Gastroesophageal sphincter (tissue), 3 donors: ENCODE results near the gene PDAP1.

ENCODE experiments used
- EP300 ChIP-seq: sonication (generic); formaldehyde crosslinking; IDR thresholded peaks from one replicate; pipeline ENCODE4 v1.6.1; 2017; ENCODE audit warnings: antibody characterized with exemption, mild to moderate bottlenecking
- POLR2A ChIP-seq, 2 donors: fragments of 450-650 bp; IDR thresholded peaks; one replicate each; pipeline ENCODE4 v1.6.1; 2017; ENCODE audit warnings: antibody characterized with exemption in 2 of 2, mild to moderate bottlenecking in 2 of 2, moderate library complexity in 1 of 2
- POLR2AphosphoS5 ChIP-seq: sonication (generic); formaldehyde crosslinking; IDR thresholded peaks from one replicate; pipeline ENCODE4 v1.6.1; 2017; ENCODE audit warnings: antibody characterized with exemption
- TF ChIP-seq, protein P1 (sequence below), 4 experiments: fragments of 200-600 bp in 2 of 4; fragments of 450-650 bp in 2 of 4; sonication (generic) in 1 of 4; IDR thresholded peaks; one replicate each; pipeline ENCODE4 v1.5.1; 2017 to 2019; ENCODE audit warnings: antibody characterized with exemption in 4 of 4, mild to moderate bottlenecking in 2 of 4, moderate library complexity in 2 of 4

DNA sequence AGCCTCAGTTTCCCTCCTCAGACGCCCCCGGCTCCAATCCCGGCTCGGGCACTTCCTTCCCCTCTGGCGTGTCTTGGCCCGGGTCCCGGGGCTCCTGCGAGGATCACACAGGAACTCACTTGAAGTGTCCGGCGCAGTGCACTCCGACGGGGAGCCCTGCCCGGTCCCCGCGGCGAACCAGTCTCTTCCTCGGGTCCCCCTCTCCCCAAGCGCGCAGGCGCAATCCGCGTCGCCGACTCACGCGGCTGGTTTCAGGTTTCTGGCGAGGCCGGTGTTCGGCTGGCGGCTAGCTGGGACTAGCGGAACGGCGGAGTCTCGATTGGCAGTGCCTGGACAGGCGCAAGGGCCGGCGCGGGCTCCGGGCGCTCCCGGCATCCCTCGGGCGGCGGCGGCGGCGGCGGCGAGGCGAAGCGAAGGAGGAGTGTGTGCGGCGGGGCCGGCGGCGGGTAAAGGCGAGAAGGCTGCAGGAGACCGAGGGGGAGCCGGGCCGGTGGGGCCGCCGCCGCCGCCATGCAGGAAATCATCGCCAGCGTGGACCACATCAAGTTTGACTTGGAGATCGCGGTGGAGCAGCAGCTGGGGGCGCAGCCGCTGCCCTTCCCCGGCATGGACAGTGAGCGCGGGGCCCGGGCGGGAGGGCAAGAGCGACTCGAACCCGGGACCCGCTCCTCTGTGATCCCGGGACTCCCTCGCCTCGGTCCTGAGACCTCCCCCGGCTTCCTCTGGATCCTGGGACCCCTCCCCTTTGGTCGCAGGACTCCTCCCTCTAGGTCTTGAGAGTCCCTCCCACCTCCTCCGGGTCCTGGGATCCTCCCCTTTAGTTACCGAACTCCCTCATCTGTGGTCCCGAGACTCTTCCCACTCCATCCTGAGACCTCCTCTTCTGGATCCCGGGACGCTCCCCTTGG, 30.4 kb upstream of the PDAP1 start, which contains the start of the genes CPSF4 and PTCD1:
- peak; percentile 60 to 70 for TF ChIP-seq POLR2A (IDR thresholded peaks at IDR 0.05)
- peak; percentile 57 for TF ChIP-seq POLR2AphosphoS5
- TF ChIP-seq, protein P1, sequence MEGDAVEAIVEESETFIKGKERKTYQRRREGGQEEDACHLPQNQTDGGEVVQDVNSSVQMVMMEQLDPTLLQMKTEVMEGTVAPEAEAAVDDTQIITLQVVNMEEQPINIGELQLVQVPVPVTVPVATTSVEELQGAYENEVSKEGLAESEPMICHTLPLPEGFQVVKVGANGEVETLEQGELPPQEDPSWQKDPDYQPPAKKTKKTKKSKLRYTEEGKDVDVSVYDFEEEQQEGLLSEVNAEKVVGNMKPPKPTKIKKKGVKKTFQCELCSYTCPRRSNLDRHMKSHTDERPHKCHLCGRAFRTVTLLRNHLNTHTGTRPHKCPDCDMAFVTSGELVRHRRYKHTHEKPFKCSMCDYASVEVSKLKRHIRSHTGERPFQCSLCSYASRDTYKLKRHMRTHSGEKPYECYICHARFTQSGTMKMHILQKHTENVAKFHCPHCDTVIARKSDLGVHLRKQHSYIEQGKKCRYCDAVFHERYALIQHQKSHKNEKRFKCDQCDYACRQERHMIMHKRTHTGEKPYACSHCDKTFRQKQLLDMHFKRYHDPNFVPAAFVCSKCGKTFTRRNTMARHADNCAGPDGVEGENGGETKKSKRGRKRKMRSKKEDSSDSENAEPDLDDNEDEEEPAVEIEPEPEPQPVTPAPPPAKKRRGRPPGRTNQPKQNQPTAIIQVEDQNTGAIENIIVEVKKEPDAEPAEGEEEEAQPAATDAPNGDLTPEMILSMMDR (IDR thresholded peaks at IDR 0.05), result peak in 1 of 4 experiments; percentile 31
- TF ChIP-seq EP300, result no peak
